ENCODE data around the gene LARGE1. TPM values are rescaled to one million over a fixed set of nuclear protein-coding genes. Genes with fewer than 3 reads are reported as not detected.

Gene LARGE1
- total RNA-seq, 4 donors from 2014 or later, result 24.9 to 51.0 (median 32.7) TPM

GRCh38 chr22:33578752-33579151 lies 341.5 kb downstream of the LARGE1 start:
- no peaks in the 10 kb centered on the region for H3K9me3 ChIP-seq
- H3K27me3 ChIP-seq, result no peaks in the 10 kb centered on the region
- no peak overlapping the region for H3K27ac ChIP-seq
- H3K4me1 ChIP-seq, result peaks cover 0 to 4% (median 0%) of the 10 kb centered on the region in 4 donors
- H3K4me3 ChIP-seq, result no peak overlapping the region
- 74 to 95% methylated on average over 1 of the region's 1 CpG for WGBS, 2 donors
- TF ChIP-seq EP300 (IDR thresholded peaks at IDR 0.05) (no peak), CTCF (IDR thresholded peaks at IDR 0.05) (no peak), POLR2A (IDR thresholded peaks at IDR 0.05) (no peak)
- DNase-seq (ENCODE audit: low spot score in 2 of 2), result no peak
- H3K36me3 ChIP-seq, result no peaks in the 10 kb centered on the region

GRCh38 chr22:33577862-33578411 lies 342.3 kb downstream of the LARGE1 start:
- Histone ChIP-seq H3K4me3 (no peak overlapping the region), H3K36me3 (no peaks in the 10 kb centered on the region), H3K27me3 (no peaks in the 10 kb centered on the region), H3K27ac (no peak overlapping the region), H3K9me3 (no peaks in the 10 kb centered on the region), H3K4me1 (peaks cover 0 to 4% (median 0%) of the 10 kb centered on the region in 4 donors)
- DNase-seq (ENCODE audit: low spot score in 2 of 2), result no peak
- TF ChIP-seq EP300 (IDR thresholded peaks at IDR 0.05) (no peak), CTCF (IDR thresholded peaks at IDR 0.05) (no peak), POLR2A (IDR thresholded peaks at IDR 0.05) (no peak)
- WGBS, 2 donors, result 67 to 71% methylated on average over 4 of the region's 4 CpGs

- TF ChIP-seq EP300 (IDR thresholded peaks at IDR 0.05) (no peak), CTCF (IDR thresholded peaks at IDR 0.05) (no peak), POLR2A (IDR thresholded peaks at IDR 0.05) (no peak)
- 92 to 95% methylated on average over 3 of the region's 3 CpGs for WGBS, 2 donors
Observed at GRCh38 chr22:33576205-33576604, 344.1 kb downstream of the LARGE1 start.

GRCh38 chr22:33575771-33576170 lies 344.5 kb downstream of the LARGE1 start:
- Histone ChIP-seq H3K27me3 (no peaks in the 10 kb centered on the region), H3K27ac (no peak overlapping the region), H3K36me3 (no peaks in the 10 kb centered on the region), H3K4me1 (peaks cover 0 to 4% (median 0%) of the 10 kb centered on the region in 4 donors), H3K9me3 (no peaks in the 10 kb centered on the region), H3K4me3 (no peak overlapping the region)
- no peak for TF ChIP-seq EP300 (IDR thresholded peaks at IDR 0.05)
- TF ChIP-seq CTCF (IDR thresholded peaks at IDR 0.05), result no peak
- no peak for TF ChIP-seq POLR2A (IDR thresholded peaks at IDR 0.05)
- WGBS, 2 donors, result 92 to 95% methylated on average over 7 of the region's 7 CpGs
- DNase-seq (ENCODE audit: low spot score in 2 of 2), result no peak

More at GRCh38 chr22:33576205-33576604, 344.1 kb downstream of the LARGE1 start:
- no peak overlapping the region for H3K27ac ChIP-seq
- H3K36me3 ChIP-seq, result no peaks in the 10 kb centered on the region
- no peaks in the 10 kb centered on the region for H3K27me3 ChIP-seq
- H3K4me3 ChIP-seq, result no peak overlapping the region
- no peak for DNase-seq (ENCODE audit: low spot score in 2 of 2)
- peaks cover 0 to 4% (median 0%) of the 10 kb centered on the region in 4 donors for H3K4me1 ChIP-seq
- H3K9me3 ChIP-seq, result no peaks in the 10 kb centered on the region

GRCh38 chr22:33575041-33575440 lies 345.2 kb downstream of the LARGE1 start:
- H3K36me3 ChIP-seq, result no peaks in the 10 kb centered on the region
- no peak for DNase-seq (ENCODE audit: low spot score in 2 of 2)
- H3K27me3 ChIP-seq, result no peaks in the 10 kb centered on the region
- no peak overlapping the region for H3K27ac ChIP-seq
- H3K4me1 ChIP-seq, result peaks cover 0 to 4% (median 0%) of the 10 kb centered on the region in 4 donors
- no peak overlapping the region for H3K4me3 ChIP-seq
- TF ChIP-seq EP300 (IDR thresholded peaks at IDR 0.05), result no peak
- no peak for TF ChIP-seq CTCF (IDR thresholded peaks at IDR 0.05)
- no peak for TF ChIP-seq POLR2A (IDR thresholded peaks at IDR 0.05)
- 83 to 88% methylated on average over 2 of the region's 2 CpGs for WGBS, 2 donors
- H3K9me3 ChIP-seq, result no peaks in the 10 kb centered on the region

All from tibial nerve (tissue), 4 donors.